Epithelial cell of proximal tubule (primary cell): ENCODE data around the gene DLG1. TPM values are rescaled to one million over a fixed set of nuclear protein-coding genes. Genes with fewer than 3 reads are reported as not detected.
A peak's percentile ranks its signal among the peaks of the same experiment; 100 is the strongest.

ENCODE experiments used
- DNase-seq: peaks from one replicate; pipeline ENCODE4 v3.0.0-alpha.2; 2011; ENCODE audit warnings: low read depth
- H3K4me3 ChIP-seq: 2 replicates; pipeline ENCODE4 v1.5.1; 2011; ENCODE audit warnings: low read depth, mild to moderate bottlenecking, low read length
- CTCF ChIP-seq: conservative IDR thresholded peaks from 2 replicates; pipeline ENCODE4 v1.5.1; 2012; ENCODE audit warnings: low read depth, mild to moderate bottlenecking, low read length
- total RNA-seq: library from RNA; depleted of rRNA; stranded (reverse); fragments of >200 nt; gene quantifications from 2 replicates; pipeline ENCODE4 v1.2.3, GENCODE V29; 2015

Gene DLG1
- total RNA-seq, 1 donor from 2014 or later = 67.6 TPM

GRCh38 chr3:197320582-197320981 lies 22.2 kb upstream of the DLG1 start:
- no peak overlapping the region for H3K4me3 ChIP-seq
- no peak for DNase-seq
- no peak for TF ChIP-seq CTCF

GRCh38 chr3:197317250-197317963 lies 19.0 kb upstream of the DLG1 start:
- TF ChIP-seq CTCF = no peak
- no peak overlapping the region for H3K4me3 ChIP-seq
- peak; percentile 80 for DNase-seq

- no peak for DNase-seq
- TF ChIP-seq CTCF = no peak
- H3K4me3 ChIP-seq = no peak overlapping the region
Measured at GRCh38 chr3:197312431-197312830, 14.0 kb upstream of the DLG1 start.

GRCh38 chr3:197311591-197311990 lies 13.2 kb upstream of the DLG1 start:
- DNase-seq = no peak
- H3K4me3 ChIP-seq = no peak overlapping the region
- no peak for TF ChIP-seq CTCF

GRCh38 chr3:197309528-197310361 lies 11.3 kb upstream of the DLG1 start:
- no peak for TF ChIP-seq CTCF
- H3K4me3 ChIP-seq = no peak overlapping the region
- DNase-seq = peak; percentile 98

- no peak overlapping the region for H3K4me3 ChIP-seq
- no peak for DNase-seq
- TF ChIP-seq CTCF = no peak
Measured at GRCh38 chr3:197308591-197308990, 10.2 kb upstream of the DLG1 start.
